ENCODE data around the gene SNX24.

The SNX24 gene

GRCh38 chr5:122864400-122864799 is 19.0 kb downstream of the SNX24 start:
- DNase-seq (ENCODE audit: low read depth), result no peak
- no peak for TF ChIP-seq CTCF (IDR thresholded peaks at IDR 0.05; ENCODE audit: low read depth, low read length, missing control alignments)
- in situ Hi-C loops (cut with HindIII; ENCODE audit: low sequenced_read_pairs), result no loop called here
- H3K4me3 ChIP-seq (ENCODE audit: low read depth, low read length), result no peak overlapping the region

GRCh38 chr5:122864842-122865241 is 19.4 kb downstream of the SNX24 start:
- H3K4me3 ChIP-seq (ENCODE audit: low read depth, low read length), result no peak overlapping the region
- in situ Hi-C loops (cut with HindIII; ENCODE audit: low sequenced_read_pairs), result no loop called here
- no peak for DNase-seq (ENCODE audit: low read depth)
- no peak for TF ChIP-seq CTCF (IDR thresholded peaks at IDR 0.05; ENCODE audit: low read depth, low read length, missing control alignments)

- TF ChIP-seq CTCF (IDR thresholded peaks at IDR 0.05; ENCODE audit: low read depth, low read length, missing control alignments), result no peak
These were observed 24.9 kb downstream of the SNX24 start for GRCh38 chr5:122870219-122870856.

GRCh38 chr5:122871661-122872060 is 26.2 kb downstream of the SNX24 start:
- no peak for DNase-seq (ENCODE audit: low read depth)
- in situ Hi-C loops (cut with HindIII; ENCODE audit: low sequenced_read_pairs), result no loop called here
- H3K4me3 ChIP-seq (ENCODE audit: low read depth, low read length), result no peak overlapping the region
- no peak for TF ChIP-seq CTCF (IDR thresholded peaks at IDR 0.05; ENCODE audit: low read depth, low read length, missing control alignments)

More at GRCh38 chr5:122870219-122870856, 24.9 kb downstream of the SNX24 start:
- no peak for DNase-seq (ENCODE audit: low read depth)
- in situ Hi-C loops (cut with HindIII; ENCODE audit: low sequenced_read_pairs), result no loop called here
- no peak overlapping the region for H3K4me3 ChIP-seq (ENCODE audit: low read depth, low read length)

- in situ Hi-C loops (cut with HindIII; ENCODE audit: low sequenced_read_pairs), result no loop called here
- H3K4me3 ChIP-seq (ENCODE audit: low read depth, low read length), result no peak overlapping the region
- no peak for TF ChIP-seq CTCF (IDR thresholded peaks at IDR 0.05; ENCODE audit: low read depth, low read length, missing control alignments)
- no peak for DNase-seq (ENCODE audit: low read depth)
These were observed 28.9 kb downstream of the SNX24 start for GRCh38 chr5:122874179-122874875.

GRCh38 chr5:122877518-122877917 is 32.1 kb downstream of the SNX24 start:
- in situ Hi-C loops (cut with HindIII; ENCODE audit: low sequenced_read_pairs), result no loop called here
- no peak for TF ChIP-seq CTCF (IDR thresholded peaks at IDR 0.05; ENCODE audit: low read depth, low read length, missing control alignments)
- H3K4me3 ChIP-seq (ENCODE audit: low read depth, low read length), result no peak overlapping the region
- no peak for DNase-seq (ENCODE audit: low read depth)

All from astrocyte of the cerebellum (primary cell).